ENCODE data around the gene TWNK.
"Not testable (repeated sequence)": the region's sequence is repeated elsewhere in the genome, so short reads cannot be mapped to it uniquely, and the experiment has no call there.

Gene TWNK

DNA sequence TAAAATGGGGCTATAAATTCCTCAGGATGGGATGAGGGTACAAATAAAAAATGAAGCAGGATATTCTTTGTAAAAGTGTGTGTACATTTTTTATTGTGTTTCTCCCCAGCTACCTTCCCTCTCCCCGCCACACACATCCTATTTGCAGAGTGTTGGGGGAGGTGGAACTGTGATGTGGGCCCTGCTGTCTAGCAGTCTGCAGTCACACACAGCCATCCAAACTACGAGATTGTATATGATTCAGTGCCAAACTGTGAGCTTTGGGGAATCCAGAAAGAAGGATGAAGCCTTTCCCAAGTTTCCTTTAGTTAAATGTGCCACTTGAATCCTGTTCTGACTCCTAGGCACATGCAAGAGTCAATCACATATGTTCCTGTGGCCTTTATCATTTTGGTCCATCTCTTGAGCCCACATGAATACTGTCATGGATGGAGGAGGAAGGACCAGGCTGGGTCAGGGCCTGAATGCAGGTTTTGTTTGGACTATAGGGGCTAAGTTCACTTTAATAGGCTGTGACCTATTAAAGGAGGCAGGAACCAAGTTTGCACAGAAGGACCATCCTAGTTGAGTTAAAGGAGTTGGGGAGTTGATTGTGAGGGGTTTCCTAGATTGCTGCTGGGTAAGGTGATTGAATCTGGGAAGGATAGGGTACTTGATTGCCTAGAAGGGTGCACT lies 19.1 kb upstream of the TWNK start:
- in situ Hi-C loops (cut with HindIII; ENCODE audit: low pct_unique_long_range_greater_than_20kb, low sequenced_read_pairs), result no loop called here
- no peak for TF ChIP-seq JUND (IDR thresholded peaks at IDR 0.05; ENCODE audit: low read depth)
- no peak for DNase-seq (ENCODE audit: low read depth in 1 of 2, low spot score in 1 of 2)

DNA sequence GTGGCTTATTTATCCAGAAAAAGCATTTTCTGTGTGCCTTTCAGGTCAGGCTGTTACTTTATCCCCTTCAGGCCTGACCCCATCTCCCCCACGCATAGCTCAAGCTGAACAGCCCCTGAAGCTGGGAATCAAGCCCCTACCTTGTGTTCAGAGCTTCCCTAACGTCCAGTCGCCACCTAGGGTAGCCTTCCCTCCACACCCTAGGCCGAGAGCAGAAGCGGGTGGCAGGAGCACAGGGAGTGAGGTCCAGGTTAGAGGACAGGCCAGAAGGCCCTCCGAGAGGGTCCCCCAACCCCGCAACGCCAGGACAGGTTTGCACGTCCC lies 18.5 kb upstream of the TWNK start:
- no peak for DNase-seq (ENCODE audit: low read depth in 1 of 2, low spot score in 1 of 2)
- TF ChIP-seq JUND (IDR thresholded peaks at IDR 0.05; ENCODE audit: low read depth), result no peak

DNA sequence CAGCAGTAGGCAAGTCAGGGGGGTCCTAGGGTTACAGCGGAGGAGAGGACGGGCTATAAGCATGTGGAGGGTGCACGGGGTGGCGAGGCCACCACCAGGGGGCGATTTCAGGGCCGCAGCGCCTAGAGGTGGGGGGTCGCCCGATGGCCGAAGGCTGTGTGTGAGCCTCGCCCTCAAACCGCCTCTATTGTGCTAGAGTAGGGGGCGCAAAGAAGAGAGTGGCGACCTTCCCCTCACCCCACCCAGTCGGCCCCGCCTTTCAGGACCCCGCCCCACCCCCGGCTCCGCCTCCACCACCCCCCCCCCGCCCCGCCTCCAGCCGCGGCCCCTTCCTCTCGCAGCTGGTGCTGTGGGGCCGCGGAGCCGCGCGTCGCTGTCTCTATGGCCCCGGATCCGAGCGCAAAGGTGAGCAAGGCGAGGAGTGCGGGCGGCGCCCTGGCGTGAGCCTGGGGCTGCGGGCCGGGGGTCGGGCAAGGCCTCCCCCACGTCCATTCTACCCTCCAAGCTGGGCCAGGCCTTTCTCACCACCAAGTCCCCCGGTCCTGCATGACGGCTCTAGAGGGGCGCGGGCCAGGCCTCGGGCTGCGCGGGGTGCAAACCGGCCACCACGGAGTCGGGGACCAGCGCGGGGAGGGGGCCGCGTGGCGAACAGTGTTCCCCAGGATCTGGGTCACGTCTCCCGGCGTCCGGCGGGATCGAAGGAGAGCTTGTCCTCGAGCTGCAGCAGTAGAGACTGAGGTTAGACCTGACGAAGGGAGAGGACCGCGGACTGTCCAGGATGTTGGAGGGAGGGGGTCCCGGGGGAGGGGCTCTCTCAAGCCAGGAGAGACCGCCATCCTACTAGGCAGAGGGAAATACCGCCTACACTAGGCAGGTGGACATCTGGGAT lies 17.9 kb upstream of the TWNK start, which contains the start of gene SEMA4G:
Gene SEMA4G (plus strand): TSS at position 318 of the 889 bp plus-strand sequence. CDS start 3,409 bp downstream, outside the sequence.
- no peak for TF ChIP-seq JUND (IDR thresholded peaks at IDR 0.05; ENCODE audit: low read depth)
- in situ Hi-C loops (cut with HindIII; ENCODE audit: low pct_unique_long_range_greater_than_20kb, low sequenced_read_pairs), result no loop called here
- peak; percentile 46 to 47 for DNase-seq (ENCODE audit: low read depth in 1 of 2, low spot score in 1 of 2)

More for the DNA sequence above, 18.5 kb upstream of the TWNK start:
- in situ Hi-C loops (cut with HindIII; ENCODE audit: low pct_unique_long_range_greater_than_20kb, low sequenced_read_pairs), result no loop called here

DNA sequence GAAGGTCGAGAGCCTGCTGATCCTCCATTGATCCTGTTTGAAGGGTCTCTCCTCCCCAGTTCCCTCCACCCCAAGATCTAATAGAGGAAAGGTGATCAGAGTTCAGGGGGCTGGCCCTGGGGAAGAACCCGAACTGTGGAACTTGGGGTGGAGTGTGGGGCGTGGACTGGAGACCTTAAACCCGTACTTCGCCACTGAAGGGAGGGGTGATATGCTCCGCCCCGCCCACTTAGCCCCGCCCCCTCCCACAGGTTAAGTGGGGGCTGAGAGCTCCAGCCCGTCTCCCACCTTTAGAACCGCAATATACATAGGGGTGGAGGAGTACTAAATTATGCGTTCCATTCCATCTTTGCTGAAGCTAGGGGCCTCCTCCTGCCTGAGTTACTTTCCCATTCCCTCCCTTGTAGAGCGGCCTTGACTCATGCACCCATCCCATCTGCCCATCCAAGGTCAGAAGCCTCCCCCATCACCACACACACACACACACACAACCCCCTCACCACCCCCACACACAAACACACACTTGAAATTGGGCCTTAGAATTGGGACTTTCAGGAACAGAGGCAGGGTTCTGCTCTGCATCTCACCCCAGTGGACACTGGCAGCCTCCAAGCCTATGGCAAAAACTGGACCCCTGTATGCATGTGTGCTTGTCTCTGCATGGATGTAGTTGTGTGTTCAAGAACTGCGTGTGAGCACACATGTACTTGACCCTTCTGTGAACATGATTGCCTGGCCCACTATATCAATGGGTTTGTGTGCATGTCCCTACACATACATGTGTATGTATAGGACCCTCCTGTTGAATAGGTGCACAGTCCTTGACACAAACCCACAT lies 17.0 kb upstream of the TWNK start:
- in situ Hi-C loops (cut with HindIII; ENCODE audit: low pct_unique_long_range_greater_than_20kb, low sequenced_read_pairs), result no loop called here
- DNase-seq (ENCODE audit: low read depth in 1 of 2, low spot score in 1 of 2), result peak; percentile 51 to 54
- TF ChIP-seq JUND (IDR thresholded peaks at IDR 0.05; ENCODE audit: low read depth), result no peak

DNA sequence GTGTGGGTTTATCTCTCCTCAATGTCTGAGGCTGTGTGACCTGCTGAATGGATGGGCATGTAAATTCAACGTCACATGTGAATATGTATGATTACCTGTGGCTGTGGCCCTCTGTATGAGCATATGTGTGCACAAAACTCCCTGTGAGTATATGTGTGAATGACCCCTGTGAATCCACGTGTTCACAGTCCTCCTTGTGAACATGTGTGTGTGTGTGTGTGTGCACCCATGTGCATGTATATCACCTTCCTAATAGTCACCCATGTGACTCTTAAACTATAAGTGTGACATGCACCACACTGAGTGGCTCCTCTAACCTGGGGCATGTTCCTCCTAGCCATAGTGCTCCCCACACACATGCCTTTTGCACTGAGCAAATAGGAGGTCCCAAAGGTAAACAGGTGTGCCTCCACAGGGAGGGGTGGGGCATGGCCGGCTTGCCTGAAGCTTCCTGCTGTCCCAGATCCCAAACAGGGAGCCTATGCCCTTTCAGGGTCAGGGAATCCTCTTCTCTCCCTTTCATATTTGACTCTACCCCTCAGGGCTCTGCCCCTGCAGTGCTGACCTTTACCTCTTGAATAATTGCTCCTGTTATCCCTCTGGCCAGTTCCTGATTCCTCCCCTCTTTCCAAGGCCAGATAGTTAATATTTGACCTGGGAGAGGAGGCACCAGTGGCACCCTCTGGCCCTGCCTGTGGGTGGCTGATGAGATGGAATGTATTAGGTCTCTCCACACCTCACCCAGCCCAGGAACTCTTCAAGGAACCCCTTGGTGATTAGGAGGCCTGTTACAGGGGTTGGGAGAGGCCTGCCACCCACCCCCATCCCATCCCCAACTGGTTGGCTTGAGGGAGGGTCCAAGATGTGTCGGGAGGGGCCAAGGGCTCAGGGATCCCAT lies 16.2 kb upstream of the TWNK start:
- in situ Hi-C loops (cut with HindIII; ENCODE audit: low pct_unique_long_range_greater_than_20kb, low sequenced_read_pairs), result no loop called here
- DNase-seq (ENCODE audit: low read depth in 1 of 2, low spot score in 1 of 2), result no peak
- no peak for TF ChIP-seq JUND (IDR thresholded peaks at IDR 0.05; ENCODE audit: low read depth)

DNA sequence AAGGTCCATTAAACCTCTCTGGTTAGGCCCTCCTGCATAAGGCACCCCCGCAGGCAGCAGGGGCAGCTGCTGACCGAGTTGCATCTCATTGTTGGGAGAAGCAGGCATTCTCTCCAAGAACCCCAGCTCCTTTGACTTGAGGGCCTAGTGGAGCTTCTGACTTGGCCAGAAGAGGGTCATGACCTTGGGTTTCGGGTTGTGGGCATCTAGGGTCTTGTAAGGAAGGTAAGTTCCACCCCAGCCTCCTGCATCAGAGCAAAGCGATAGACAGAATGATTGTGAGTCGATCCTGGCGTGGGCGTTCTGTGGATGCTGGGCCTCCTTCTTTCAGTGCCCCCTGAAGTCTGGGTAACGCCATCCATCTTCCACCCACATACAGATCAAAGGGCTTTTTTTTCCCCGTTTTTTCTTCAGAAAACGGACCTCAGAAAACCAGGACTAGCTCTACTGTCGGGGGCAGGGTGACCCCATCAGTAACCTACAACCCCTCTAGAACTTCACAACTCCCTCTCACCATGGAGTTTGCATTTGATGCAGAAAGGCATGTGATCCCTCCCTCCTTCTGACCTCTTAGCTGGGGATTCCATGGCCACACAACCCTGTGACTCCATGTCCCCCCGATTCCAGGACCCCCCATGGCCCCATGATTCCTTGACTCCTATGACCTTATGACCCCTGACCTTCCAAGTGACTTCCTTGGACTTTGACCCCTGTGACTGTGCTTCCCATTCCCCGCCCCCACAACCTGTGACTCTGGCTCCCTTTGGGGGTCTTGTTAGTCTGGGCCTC lies 15.0 kb upstream of the TWNK start:
- TF ChIP-seq JUND (IDR thresholded peaks at IDR 0.05; ENCODE audit: low read depth), result no peak
- in situ Hi-C loops (cut with HindIII; ENCODE audit: low pct_unique_long_range_greater_than_20kb, low sequenced_read_pairs), result no loop called here
- no peak for DNase-seq (ENCODE audit: low read depth in 1 of 2, low spot score in 1 of 2)

DNA sequence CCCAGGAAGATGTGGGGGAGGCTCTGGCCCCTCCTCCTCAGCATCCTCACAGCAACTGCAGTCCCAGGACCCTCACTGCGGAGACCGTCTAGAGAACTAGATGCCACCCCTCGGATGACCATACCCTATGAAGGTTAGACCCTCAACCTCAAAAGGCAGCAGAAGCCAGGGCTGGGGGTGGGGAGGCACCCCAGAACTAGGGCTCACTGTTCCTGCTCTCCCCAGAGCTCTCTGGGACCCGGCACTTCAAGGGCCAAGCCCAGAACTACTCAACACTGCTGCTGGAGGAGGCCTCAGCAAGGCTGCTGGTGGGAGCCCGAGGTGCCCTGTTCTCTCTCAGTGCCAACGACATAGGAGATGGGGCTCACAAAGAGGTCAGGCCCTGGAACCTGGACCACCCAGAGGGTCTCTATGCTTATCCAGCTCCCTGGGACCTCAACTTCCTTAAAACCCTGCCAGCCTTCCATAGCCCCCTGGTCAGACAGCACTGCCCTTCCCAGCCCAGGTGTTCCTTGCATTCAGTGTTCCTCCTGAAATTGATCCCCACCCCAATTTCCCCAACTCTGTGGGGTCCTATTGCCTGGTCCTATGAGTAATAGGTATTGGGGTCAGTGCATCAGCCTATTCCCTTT lies 14.3 kb upstream of the TWNK start:
- no peak for TF ChIP-seq JUND (IDR thresholded peaks at IDR 0.05; ENCODE audit: low read depth)
- in situ Hi-C loops (cut with HindIII; ENCODE audit: low pct_unique_long_range_greater_than_20kb, low sequenced_read_pairs), result no loop called here
- no peak for DNase-seq (ENCODE audit: low read depth in 1 of 2, low spot score in 1 of 2)

DNA sequence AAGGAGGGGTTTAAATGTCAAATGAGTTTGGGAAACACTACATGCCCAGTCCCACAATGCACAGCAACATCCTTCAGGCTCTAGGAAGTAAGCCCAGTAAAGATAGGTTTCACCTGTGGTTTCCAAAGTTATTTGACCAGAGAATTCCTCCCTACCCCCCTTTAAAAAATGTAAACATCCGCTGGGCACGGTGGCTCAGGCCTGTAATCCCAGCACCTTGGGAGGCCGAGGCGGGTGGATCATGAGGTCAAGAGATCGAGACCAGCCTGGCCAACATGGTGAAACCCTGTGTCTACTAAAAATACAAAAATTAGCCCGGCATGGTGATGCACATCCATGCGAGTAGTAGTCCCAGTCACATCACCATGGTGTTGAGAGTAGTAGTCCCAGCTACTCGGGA lies 11.9 kb upstream of the TWNK start:
- in situ Hi-C loops (cut with HindIII; ENCODE audit: low pct_unique_long_range_greater_than_20kb, low sequenced_read_pairs), result not testable (repeated sequence)
- peak in 1 of 2 experiments; percentile 80 for DNase-seq (ENCODE audit: low read depth in 1 of 2, low spot score in 1 of 2)

DNA sequence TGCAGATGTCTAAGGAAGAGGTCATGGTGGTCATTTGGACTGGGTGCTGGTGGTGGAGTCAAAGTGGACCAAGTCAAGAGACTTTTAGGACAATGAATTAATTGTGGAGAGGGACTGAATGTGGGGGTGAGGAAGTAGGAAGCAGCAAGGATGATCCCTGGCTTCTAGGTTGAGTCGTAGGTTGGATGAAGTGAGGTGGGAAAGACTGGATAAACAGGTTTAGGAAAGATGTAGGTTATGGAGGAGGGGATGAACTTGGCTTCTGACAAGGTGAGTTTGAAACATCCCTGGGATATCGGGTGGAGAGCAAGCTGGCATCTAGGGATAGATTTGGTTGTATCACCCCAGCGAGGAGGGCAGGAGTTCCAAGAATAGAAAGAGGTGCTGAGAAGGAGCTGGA lies 10.4 kb upstream of the TWNK start:
- in situ Hi-C loops (cut with HindIII; ENCODE audit: low pct_unique_long_range_greater_than_20kb, low sequenced_read_pairs), result no loop called here
- peak in 1 of 2 experiments; percentile 69 for DNase-seq (ENCODE audit: low read depth in 1 of 2, low spot score in 1 of 2)
- no peak for TF ChIP-seq JUND (IDR thresholded peaks at IDR 0.05; ENCODE audit: low read depth)

DNA sequence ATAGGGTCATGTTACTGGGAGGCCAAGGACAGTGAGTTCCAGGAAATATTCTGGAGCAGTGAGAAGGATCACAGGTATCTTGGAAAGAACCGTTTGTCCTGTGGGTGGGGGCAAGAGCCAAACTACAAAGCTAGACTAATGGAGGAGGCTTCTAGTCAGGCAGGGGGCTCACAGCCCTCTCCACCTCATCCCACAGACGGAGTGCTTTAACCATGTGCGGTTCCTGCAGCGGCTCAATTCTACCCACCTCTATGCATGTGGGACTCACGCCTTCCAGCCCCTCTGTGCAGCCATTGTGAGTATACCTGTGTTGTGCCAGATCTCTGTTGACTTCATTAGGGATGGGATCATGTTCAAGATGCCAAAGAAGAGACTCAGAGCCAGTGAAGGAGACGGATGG lies 9.9 kb upstream of the TWNK start:
- in situ Hi-C loops (cut with HindIII; ENCODE audit: low pct_unique_long_range_greater_than_20kb, low sequenced_read_pairs), result no loop called here
- no peak for TF ChIP-seq JUND (IDR thresholded peaks at IDR 0.05; ENCODE audit: low read depth)
- no peak for DNase-seq (ENCODE audit: low read depth in 1 of 2, low spot score in 1 of 2)
